NCI-H1694 (cell line): Measurements from ENCODE around the gene ZMYND15.

Experiments used
- DNase-seq: peaks from one replicate; lab custom pipeline; 2025; lab: John Stamatoyannopoulos, UW

Gene ZMYND15

GRCh38 chr17:4788159-4788806 lies 48.6 kb downstream of the ZMYND15 start:
- no peak for DNase-seq

GRCh38 chr17:4788807-4789700 lies 49.4 kb downstream of the ZMYND15 start, which contains the start of gene GLTPD2:
TSS of gene GLTPD2 (plus strand) at chr17:4788964. CDS start at chr17:4789012, 48 bp downstream.
- DNase-seq = no peak

GRCh38 chr17:4789701-4789950 lies 50.0 kb downstream of the ZMYND15 start:
- DNase-seq = peak; percentile 57

GRCh38 chr17:4789951-4790704 lies 50.5 kb downstream of the ZMYND15 start:
- DNase-seq = peak; percentile 57

GRCh38 chr17:4790705-4791088 lies 51.1 kb downstream of the ZMYND15 start:
- DNase-seq = no peak

- DNase-seq = no peak
Measured at GRCh38 chr17:4795168-4795567, 55.5 kb downstream of the ZMYND15 start.
